ENCODE results near the gene IL11RA.

The IL11RA gene

DNA sequence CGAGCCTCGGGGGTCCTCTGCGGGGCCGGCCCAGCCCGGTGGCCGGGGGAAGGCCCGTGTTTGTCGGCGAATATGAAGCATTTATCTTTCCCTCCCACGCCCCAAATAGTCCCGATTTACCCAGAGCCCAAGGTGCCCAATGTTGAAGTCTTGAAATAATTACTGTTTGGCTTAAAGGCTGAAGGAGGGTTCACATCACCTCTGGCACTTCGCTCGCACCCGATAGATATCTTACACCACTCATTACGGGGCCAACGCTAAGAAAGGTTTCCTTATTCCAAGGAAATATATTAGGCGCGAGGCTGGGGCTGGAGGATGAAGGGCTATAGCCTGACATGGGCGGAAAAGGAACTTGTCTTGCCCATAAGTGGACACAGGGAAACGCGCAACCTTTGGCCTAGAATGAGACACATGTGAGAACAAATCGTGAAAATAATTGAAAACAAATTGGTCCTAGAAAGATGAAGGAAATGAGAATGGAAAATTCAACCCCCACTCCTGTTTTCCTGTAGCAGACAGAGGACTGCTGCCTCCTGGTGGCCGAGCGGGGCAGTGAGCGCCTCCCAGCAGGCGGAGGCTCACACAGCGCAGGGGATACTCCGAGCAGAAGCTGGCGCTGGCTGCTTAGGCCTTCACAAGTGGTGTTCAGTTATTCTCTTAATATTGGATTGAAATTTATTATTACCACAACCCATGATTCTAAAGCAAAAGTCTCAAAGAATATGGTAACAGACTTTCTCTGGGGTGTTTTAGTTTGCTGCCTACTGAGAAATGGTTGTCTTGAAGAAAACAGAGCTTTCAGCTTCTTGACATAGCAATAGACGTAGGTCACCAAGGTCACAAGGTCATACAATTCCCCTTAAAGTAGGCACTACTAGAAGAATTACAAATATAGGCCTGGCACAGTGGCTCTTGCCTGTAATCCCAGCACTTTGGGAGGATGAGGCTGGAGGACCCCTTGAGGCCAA is 50.1 kb downstream of the IL11RA start:
- peak; percentile 88 for DNase-seq (ENCODE audit: extremely low spot score)
- POLR2A ChIA-PET, result interaction anchor here (0.8 to 1.2 kb wide), 3 partner anchors 37 to 66 kb away, joined by 3 to 4 read pairs (median 4); partner anchors contain the start of gene SIGMAR1
- CTCF ChIA-PET, result interaction anchor here (0.6 to 1.7 kb wide), 13 partner anchors 9 to 993 kb away, joined by 3 to 8 read pairs (median 4); partner anchors contain the start of gene CCL19
- no peak for TF ChIP-seq SP1 (IDR thresholded peaks at IDR 0.05)
- TF ChIP-seq LEF1 (IDR thresholded peaks at IDR 0.05; ENCODE audit: borderline replicate concordance), result no peak
- TF ChIP-seq, protein P1, sequence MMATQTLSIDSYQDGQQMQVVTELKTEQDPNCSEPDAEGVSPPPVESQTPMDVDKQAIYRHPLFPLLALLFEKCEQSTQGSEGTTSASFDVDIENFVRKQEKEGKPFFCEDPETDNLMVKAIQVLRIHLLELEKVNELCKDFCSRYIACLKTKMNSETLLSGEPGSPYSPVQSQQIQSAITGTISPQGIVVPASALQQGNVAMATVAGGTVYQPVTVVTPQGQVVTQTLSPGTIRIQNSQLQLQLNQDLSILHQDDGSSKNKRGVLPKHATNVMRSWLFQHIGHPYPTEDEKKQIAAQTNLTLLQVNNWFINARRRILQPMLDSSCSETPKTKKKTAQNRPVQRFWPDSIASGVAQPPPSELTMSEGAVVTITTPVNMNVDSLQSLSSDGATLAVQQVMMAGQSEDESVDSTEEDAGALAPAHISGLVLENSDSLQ (IDR thresholded peaks at IDR 0.05), result no peak
- no peak for TF ChIP-seq CTBP1 (IDR thresholded peaks at IDR 0.05; ENCODE audit: borderline replicate concordance)
- no peak for TF ChIP-seq BHLHE40 (IDR thresholded peaks at IDR 0.05; ENCODE audit: borderline replicate concordance)
- TF ChIP-seq FOXM1 (IDR thresholded peaks at IDR 0.05; ENCODE audit: borderline replicate concordance), result no peak
- TF ChIP-seq ELF4 (IDR thresholded peaks at IDR 0.05), result no peak
- TF ChIP-seq ZNF384 (IDR thresholded peaks at IDR 0.05), result no peak
- no peak for TF ChIP-seq TARDBP (IDR thresholded peaks at IDR 0.05)

GRCh38 chr9:34707130-34707529 is 55.1 kb downstream of the IL11RA start:
- TF ChIP-seq, protein P1 (IDR thresholded peaks at IDR 0.05), result no peak
- no peak for TF ChIP-seq ZNF384 (IDR thresholded peaks at IDR 0.05)
- TF ChIP-seq ARNT (IDR thresholded peaks at IDR 0.05), result no peak
- TF ChIP-seq FOXK2 (IDR thresholded peaks at IDR 0.05), result no peak
- TF ChIP-seq BHLHE40 (IDR thresholded peaks at IDR 0.05; ENCODE audit: borderline replicate concordance), result no peak
- no peak for TF ChIP-seq FOXM1 (IDR thresholded peaks at IDR 0.05; ENCODE audit: borderline replicate concordance)
- no peak for TF ChIP-seq SP1 (IDR thresholded peaks at IDR 0.05)
- no peak for TF ChIP-seq HDGF (IDR thresholded peaks at IDR 0.05; ENCODE audit: borderline replicate concordance)
- CTCF ChIA-PET, result no interaction called here
- POLR2A ChIA-PET, result no interaction called here
- no peak for DNase-seq (ENCODE audit: extremely low spot score)

DNA sequence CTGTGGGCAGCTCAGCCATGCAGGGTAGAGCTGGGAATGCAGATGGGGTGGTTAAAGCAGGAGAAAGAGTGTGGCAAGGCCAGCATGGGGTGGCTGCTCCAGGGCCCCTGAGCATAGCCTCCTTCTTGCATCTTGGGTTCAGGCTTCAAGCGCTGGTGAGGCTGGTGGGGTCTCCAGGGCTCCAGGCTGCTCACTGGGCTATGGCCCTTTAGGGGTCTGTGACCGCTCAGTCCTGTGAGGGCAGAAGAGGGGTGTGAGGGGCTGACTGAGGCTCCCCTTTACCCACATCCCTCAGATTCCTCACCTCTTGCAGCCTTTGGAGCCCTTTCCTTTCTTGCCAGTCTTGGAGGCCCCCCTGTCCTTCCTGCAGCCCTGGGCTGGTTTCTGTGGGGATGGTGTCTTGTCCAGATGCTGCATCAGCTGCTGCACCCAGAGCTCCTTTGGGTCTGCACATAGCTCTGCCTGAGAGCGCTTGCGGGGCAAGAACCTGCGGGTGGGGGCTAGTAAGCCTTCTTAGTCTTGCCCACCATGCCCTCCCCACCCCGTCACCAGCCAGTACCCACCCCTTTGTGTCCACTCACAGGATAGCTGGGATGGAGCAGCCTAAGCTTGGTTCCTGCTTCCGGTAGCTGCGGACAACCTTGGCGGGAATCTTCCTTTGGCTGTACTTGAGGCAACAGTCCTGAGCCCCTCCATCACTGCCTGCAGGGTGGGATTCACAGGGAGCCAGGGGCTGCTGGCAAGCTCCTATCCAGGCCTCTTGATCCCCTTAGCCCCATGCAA is 57.4 kb downstream of the IL11RA start:
- ChIA-PET CTCF (interaction anchor here (0.7 kb wide), 1 partner anchor 76 kb away, joined by 5 read pairs; no protein-coding TSS in a partner anchor), POLR2A (no interaction called here)
- no peak for TF ChIP-seq BHLHE40 (IDR thresholded peaks at IDR 0.05; ENCODE audit: borderline replicate concordance)
- TF ChIP-seq ARNT (IDR thresholded peaks at IDR 0.05), result no peak
- TF ChIP-seq, protein P1 (IDR thresholded peaks at IDR 0.05), result no peak
- no peak for TF ChIP-seq ELF4 (IDR thresholded peaks at IDR 0.05)
- no peak for TF ChIP-seq LEF1 (IDR thresholded peaks at IDR 0.05; ENCODE audit: borderline replicate concordance)
- no peak for TF ChIP-seq ZNF384 (IDR thresholded peaks at IDR 0.05)
- no peak for TF ChIP-seq NFRKB (IDR thresholded peaks at IDR 0.05)
- TF ChIP-seq TARDBP (IDR thresholded peaks at IDR 0.05), result no peak
- no peak for TF ChIP-seq FOXM1 (IDR thresholded peaks at IDR 0.05; ENCODE audit: borderline replicate concordance)
- DNase-seq (ENCODE audit: extremely low spot score), result no peak

DNA sequence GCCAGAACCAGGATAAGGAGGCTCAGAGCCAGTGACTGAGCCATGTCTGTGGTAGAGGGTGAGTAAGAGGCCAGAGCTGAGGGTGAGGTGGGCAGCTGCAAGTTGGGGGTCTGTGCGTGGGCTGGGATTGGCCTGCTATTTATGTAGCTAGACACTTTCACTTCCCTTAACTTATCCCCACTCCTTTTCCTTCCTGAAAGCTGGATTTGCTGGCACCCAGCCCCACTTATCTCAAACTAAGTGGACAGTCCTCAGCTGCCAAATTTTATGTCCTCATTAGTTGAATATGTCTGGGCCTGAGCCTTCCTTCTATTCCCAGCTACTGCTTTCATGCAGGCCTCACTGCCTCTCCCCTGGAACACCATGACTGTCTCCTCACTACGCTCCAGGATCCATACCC is 58.0 kb downstream of the IL11RA start, which contains the start of gene CCL21:
TSS of gene CCL21 (minus strand) at position 114 of the 400 bp plus-strand sequence. CDS start at position 44, 70 bp downstream.
- ChIA-PET CTCF (interaction anchor here (0.7 kb wide), 1 partner anchor 75 kb away, joined by 5 read pairs; no protein-coding TSS in a partner anchor), POLR2A (no interaction called here)
- no peak for DNase-seq (ENCODE audit: extremely low spot score)
- TF ChIP-seq SP1 (IDR thresholded peaks at IDR 0.05) (no peak), FOXM1 (IDR thresholded peaks at IDR 0.05; ENCODE audit: borderline replicate concordance) (no peak), ZNF384 (IDR thresholded peaks at IDR 0.05) (no peak), TARDBP (IDR thresholded peaks at IDR 0.05) (no peak), L3MBTL2 (conservative IDR thresholded peaks at IDR 0.05) (no peak), BHLHE40 (IDR thresholded peaks at IDR 0.05; ENCODE audit: borderline replicate concordance) (no peak), ARNT (IDR thresholded peaks at IDR 0.05) (no peak), LEF1 (IDR thresholded peaks at IDR 0.05; ENCODE audit: borderline replicate concordance) (no peak)
- TF ChIP-seq, protein P1 (IDR thresholded peaks at IDR 0.05), result no peak
